ENCODE results near the gene C17orf107. TPM values are rescaled to one million over a fixed set of nuclear protein-coding genes. Genes with fewer than 3 reads are reported as not detected.
A peak's percentile ranks its signal among the peaks of the same experiment; 100 is the strongest.

C17orf107 gene
- total RNA-seq, 2 donors from 2014 or later: 5.2 to 11.9 TPM

DNA sequence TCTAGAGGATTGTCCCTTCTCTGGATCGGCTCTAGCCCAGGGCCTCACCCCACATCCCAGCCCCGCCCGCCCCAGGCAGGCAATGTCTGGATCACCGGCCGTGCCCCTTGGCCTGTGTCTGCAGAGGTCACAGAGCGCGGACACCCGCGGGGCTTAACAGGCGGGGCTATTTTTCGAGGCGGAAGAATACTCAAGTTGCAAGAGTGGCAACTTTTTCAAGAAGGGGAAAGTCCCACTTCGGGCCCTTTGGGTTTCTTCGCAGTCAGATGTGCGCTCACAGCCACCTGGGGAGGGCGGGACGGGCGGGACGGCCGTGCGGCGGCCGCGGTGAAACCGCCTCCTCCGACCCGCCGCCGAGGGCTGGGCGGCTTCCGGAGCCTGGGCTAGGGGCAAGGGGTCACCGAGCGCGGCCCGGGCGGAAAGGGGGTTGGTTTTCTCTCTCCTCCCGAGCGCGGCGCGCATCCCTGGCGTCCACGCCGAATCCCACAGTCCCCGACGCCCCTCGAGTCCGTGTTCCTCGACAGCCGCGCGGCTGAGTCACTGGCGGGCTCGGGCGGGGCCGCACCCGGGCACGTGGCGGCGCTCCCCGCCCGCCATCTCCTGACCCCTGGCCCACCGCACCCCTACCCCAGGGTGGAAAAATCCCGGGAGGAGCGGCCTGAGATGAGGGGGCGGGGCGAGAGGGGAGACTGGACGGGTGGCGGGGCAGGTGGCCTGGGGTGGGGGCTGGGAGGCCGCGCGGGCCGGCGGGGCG, 50.2 kb downstream of the C17orf107 start:
- 0 to 1% methylated on average over 31 to 63 of the region's 75 CpGs for WGBS, 2 donors

GRCh38 chr17:4950075-4950745, 50.9 kb downstream of the C17orf107 start:
- Histone ChIP-seq H3K4me1 (peaks cover 28% of the 10 kb centered on the region), H3K27ac (peak overlapping the region; percentile 93 to 99 (median 96)), H3K9me3 (no peaks in the 10 kb centered on the region), H3K27me3 (no peaks in the 10 kb centered on the region), H3K36me3 (replicated peaks in 1 of 2; ENCODE audit: insufficient read depth in 1 of 2, low read depth in 2 of 2) (no peaks in the 10 kb centered on the region), H3K4me3 (peak overlapping the region in 1 of 2 donors; percentile 61)
- WGBS, 2 donors: 21 to 23% methylated on average over 19 to 38 of the region's 52 CpGs
- peak; percentile 39 for ATAC-seq
- peak; percentile 48 to 59 (median 56) for DNase-seq
- intact Hi-C loops (cut with DNase I): no loop called here
- TF ChIP-seq, protein P1, sequence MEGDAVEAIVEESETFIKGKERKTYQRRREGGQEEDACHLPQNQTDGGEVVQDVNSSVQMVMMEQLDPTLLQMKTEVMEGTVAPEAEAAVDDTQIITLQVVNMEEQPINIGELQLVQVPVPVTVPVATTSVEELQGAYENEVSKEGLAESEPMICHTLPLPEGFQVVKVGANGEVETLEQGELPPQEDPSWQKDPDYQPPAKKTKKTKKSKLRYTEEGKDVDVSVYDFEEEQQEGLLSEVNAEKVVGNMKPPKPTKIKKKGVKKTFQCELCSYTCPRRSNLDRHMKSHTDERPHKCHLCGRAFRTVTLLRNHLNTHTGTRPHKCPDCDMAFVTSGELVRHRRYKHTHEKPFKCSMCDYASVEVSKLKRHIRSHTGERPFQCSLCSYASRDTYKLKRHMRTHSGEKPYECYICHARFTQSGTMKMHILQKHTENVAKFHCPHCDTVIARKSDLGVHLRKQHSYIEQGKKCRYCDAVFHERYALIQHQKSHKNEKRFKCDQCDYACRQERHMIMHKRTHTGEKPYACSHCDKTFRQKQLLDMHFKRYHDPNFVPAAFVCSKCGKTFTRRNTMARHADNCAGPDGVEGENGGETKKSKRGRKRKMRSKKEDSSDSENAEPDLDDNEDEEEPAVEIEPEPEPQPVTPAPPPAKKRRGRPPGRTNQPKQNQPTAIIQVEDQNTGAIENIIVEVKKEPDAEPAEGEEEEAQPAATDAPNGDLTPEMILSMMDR (IDR thresholded peaks at IDR 0.05): no peak
- TF ChIP-seq POLR2A (IDR thresholded peaks at IDR 0.05): peak in 1 of 3 donors; percentile 44

More for the DNA sequence above, 50.2 kb downstream of the C17orf107 start:
- ATAC-seq: peak; percentile 28
- H3K36me3 ChIP-seq (replicated peaks in 1 of 2; ENCODE audit: insufficient read depth in 1 of 2, low read depth in 2 of 2): no peaks in the 10 kb centered on the region
- peaks cover 34% of the 10 kb centered on the region for H3K4me1 ChIP-seq
- no peaks in the 10 kb centered on the region for H3K9me3 ChIP-seq
- H3K27me3 ChIP-seq: no peaks in the 10 kb centered on the region
- peak; percentile 72 to 81 (median 78) for DNase-seq
- intact Hi-C loops (cut with DNase I): no loop called here
- peak overlapping the region; percentile 34 to 61 for H3K4me3 ChIP-seq
- TF ChIP-seq POLR2A (IDR thresholded peaks at IDR 0.05): peak in 1 of 3 donors; percentile 17
- TF ChIP-seq, protein P1 (IDR thresholded peaks at IDR 0.05): no peak
- H3K27ac ChIP-seq: peak overlapping the region; percentile 93 to 99 (median 96)

- no peak for ATAC-seq
- Histone ChIP-seq H3K4me3 (peak within 1 kb of the TSS in 1 of 2 donors; percentile 61), H3K27me3 (no peaks in the 10 kb centered on the region), H3K4me1 (peaks cover 22% of the 10 kb centered on the region), H3K9me3 (no peaks in the 10 kb centered on the region), H3K36me3 (replicated peaks in 1 of 2; ENCODE audit: insufficient read depth in 1 of 2, low read depth in 2 of 2) (no peaks in the 10 kb centered on the region), H3K27ac (peak within 1 kb of the TSS; percentile 93 to 99 (median 96))
- WGBS, 2 donors: 51 to 65% methylated on average over 7 of the region's 7 CpGs
- intact Hi-C loops (cut with DNase I): no loop called here
- no peak for TF ChIP-seq POLR2A (IDR thresholded peaks at IDR 0.05)
- TF ChIP-seq, protein P1 (IDR thresholded peaks at IDR 0.05): no peak
- no peak for DNase-seq
Observed at GRCh38 chr17:4950746-4951204, 51.4 kb downstream of the C17orf107 start, which contains the start of gene ENO3. Gene ENO3, plus strand, starts transcription at chr17:4951119. Its CDS starts 711 bp downstream, at chr17:4951830.

DNA sequence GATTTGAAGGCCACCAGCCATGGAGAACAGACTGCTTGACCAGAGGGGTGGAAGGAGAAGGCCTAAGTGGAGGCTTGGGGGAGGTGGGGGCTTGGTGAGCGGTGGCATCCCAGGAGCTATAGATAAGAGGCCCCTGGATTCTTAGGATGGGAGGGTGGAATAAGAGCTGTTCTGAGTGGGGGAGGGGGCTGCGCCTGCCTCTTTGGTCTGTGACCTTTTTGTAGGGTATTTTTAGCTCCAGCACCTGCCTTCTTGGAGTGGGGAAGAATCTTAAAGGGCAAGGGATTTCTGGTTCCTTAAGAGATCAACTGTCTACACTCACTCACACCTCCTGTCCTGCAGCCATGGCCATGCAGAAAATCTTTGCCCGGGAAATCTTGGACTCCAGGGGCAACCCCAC, 52.1 kb downstream of the C17orf107 start:
- no peak overlapping the region for H3K4me3 ChIP-seq
- H3K27ac ChIP-seq: no peak overlapping the region
- peaks cover 15% of the 10 kb centered on the region for H3K4me1 ChIP-seq
- DNase-seq (no peak), ATAC-seq (no peak)
- no peak for TF ChIP-seq POLR2A (IDR thresholded peaks at IDR 0.05)
- TF ChIP-seq, protein P1 (IDR thresholded peaks at IDR 0.05): no peak
- H3K27me3 ChIP-seq: no peaks in the 10 kb centered on the region
- no peaks in the 10 kb centered on the region for H3K9me3 ChIP-seq
- WGBS, 2 donors: 67 to 92% methylated on average over 3 of the region's 3 CpGs
- intact Hi-C loops (cut with DNase I): no loop called here
- no peaks in the 10 kb centered on the region for H3K36me3 ChIP-seq (replicated peaks in 1 of 2; ENCODE audit: insufficient read depth in 1 of 2, low read depth in 2 of 2)

Other genes starting within 250 kb of the C17orf107 start
- 10 to 100 TPM; 18.9 to 39.9 TPM for gene PELP1, start 195.4 kb upstream of the C17orf107 start, total RNA-seq
- 10 to 100 TPM; 12.5 to 13.2 TPM for gene ARRB2, start 188.9 kb upstream of the C17orf107 start, total RNA-seq
- gene MED11, start 168.1 kb upstream of the C17orf107 start, total RNA-seq: 10 to 100 TPM; 20.8 to 23.3 TPM
- 1 to 10 TPM in 1 of 2 donors, under 1 TPM in 1; 0.52 to 2.3 TPM for gene ZMYND15, start 159.7 kb upstream of the C17orf107 start, total RNA-seq
- 10 to 100 TPM in 1 of 2 donors, 1 to 10 TPM in 1; 3.6 to 27.5 TPM for gene CXCL16, start 159.6 kb upstream of the C17orf107 start, total RNA-seq
- gene TM4SF5, start 127.7 kb upstream of the C17orf107 start, total RNA-seq: 1 to 10 TPM; 1.8 to 2.0 TPM
- not detected for gene VMO1, start 113.2 kb upstream of the C17orf107 start, total RNA-seq
- not detected for gene GLTPD2, start 110.6 kb upstream of the C17orf107 start, total RNA-seq
- 10 to 100 TPM; 41.5 to 89.0 TPM for gene PSMB6, start 103.4 kb upstream of the C17orf107 start, total RNA-seq
- gene PLD2, start 92.4 kb upstream of the C17orf107 start, total RNA-seq: 10 to 100 TPM; 25.7 to 41.5 TPM
- 10 to 100 TPM; 32.7 to 66.6 TPM for gene MINK1, start 66.2 kb upstream of the C17orf107 start, total RNA-seq
- 1 to 10 TPM in 1 of 2 donors, under 1 TPM in 1; 0.33 to 1.8 TPM for gene CHRNE, start 3.6 kb downstream of the C17orf107 start, total RNA-seq
- not detected for gene GP1BA, start 32.7 kb downstream of the C17orf107 start, total RNA-seq
- gene SLC25A11, start 40.5 kb downstream of the C17orf107 start, total RNA-seq: 10 to 100 TPM; 23.7 to 33.2 TPM
- 10 to 100 TPM; 23.1 to 37.6 TPM for gene RNF167, start 40.7 kb downstream of the C17orf107 start, total RNA-seq
- gene PFN1, start 49.0 kb downstream of the C17orf107 start, total RNA-seq: 100 to 1,000 TPM; 164 to 180 TPM
- 1 to 10 TPM; 3.3 to 3.6 TPM for gene ENO3, start 51.6 kb downstream of the C17orf107 start, total RNA-seq
- 10 to 100 TPM; 26.2 to 29.0 TPM for gene SPAG7, start 68.3 kb downstream of the C17orf107 start, total RNA-seq
- gene CAMTA2, start 88.1 kb downstream of the C17orf107 start, total RNA-seq: 10 to 100 TPM; 17.1 to 48.8 TPM
- 1 to 10 TPM in 1 of 2 donors, not detected in 1; 1.0 TPM for gene INCA1, start 98.0 kb downstream of the C17orf107 start, total RNA-seq
- 10 to 100 TPM; 43.1 to 54.4 TPM for gene KIF1C, start 98.4 kb downstream of the C17orf107 start, total RNA-seq
- not detected for gene SLC52A1, start 135.9 kb downstream of the C17orf107 start, total RNA-seq
- 1 to 10 TPM; 5.3 to 5.4 TPM for gene ZFP3, start 178.9 kb downstream of the C17orf107 start, total RNA-seq
- gene ZNF232, start 212.3 kb downstream of the C17orf107 start, total RNA-seq: 1 to 10 TPM; 3.9 to 4.0 TPM
- gene USP6, start 216.5 kb downstream of the C17orf107 start, total RNA-seq: not detected

Measured in body of pancreas (tissue), 4 donors.